GM13976 (cell line): ENCODE measurements around the gene ADD2.
A peak's percentile ranks its signal among the peaks of the same experiment; 100 is the strongest.

ENCODE experiments used
- DNase-seq: peaks from one replicate; pipeline ENCODE4 v3.0.0; 2012; ENCODE audit warnings: low spot score
- in situ Hi-C: fragments of 300-500 bp; cut with MboI; formaldehyde crosslinking; loops from one replicate; pipeline ENCODE4 v1.12.0; 2022; ENCODE audit warnings: low sequenced_read_pairs, mixed read lengths, inconsistent platforms; ENCODE audit not compliant: unreplicated experiment
- TF ChIP-seq, protein P1 (sequence below): IDR thresholded peaks from 2 replicates; pipeline ENCODE4 v1.5.1; 2012; ENCODE audit warnings: borderline replicate concordance, mild to moderate bottlenecking; ENCODE audit not compliant: insufficient read depth; ENCODE audit errors: extremely low read depth, missing control alignments, control extremely low read depth

The ADD2 gene

DNA sequence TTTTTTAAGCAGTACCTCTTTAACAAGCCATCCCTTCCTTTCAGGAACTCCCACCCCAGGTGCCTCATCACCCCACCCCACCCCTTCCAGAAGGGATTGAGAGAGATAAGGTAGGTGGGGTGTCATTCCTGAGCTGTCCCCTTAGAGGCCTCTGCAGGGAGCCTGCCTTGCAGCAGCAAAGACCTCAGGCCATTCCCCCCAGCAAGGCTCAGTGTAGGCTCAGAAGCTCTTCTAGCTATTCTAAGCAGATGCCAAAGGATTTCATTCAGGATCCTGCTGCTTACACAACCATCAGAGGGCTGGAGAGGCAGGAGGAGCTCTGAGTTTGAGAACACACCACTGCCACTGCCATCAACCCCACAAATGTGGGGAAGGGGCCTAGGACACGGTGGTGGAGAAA, 28.3 kb upstream of the ADD2 start:
- in situ Hi-C loops, result no loop called here
- TF ChIP-seq, protein P1, sequence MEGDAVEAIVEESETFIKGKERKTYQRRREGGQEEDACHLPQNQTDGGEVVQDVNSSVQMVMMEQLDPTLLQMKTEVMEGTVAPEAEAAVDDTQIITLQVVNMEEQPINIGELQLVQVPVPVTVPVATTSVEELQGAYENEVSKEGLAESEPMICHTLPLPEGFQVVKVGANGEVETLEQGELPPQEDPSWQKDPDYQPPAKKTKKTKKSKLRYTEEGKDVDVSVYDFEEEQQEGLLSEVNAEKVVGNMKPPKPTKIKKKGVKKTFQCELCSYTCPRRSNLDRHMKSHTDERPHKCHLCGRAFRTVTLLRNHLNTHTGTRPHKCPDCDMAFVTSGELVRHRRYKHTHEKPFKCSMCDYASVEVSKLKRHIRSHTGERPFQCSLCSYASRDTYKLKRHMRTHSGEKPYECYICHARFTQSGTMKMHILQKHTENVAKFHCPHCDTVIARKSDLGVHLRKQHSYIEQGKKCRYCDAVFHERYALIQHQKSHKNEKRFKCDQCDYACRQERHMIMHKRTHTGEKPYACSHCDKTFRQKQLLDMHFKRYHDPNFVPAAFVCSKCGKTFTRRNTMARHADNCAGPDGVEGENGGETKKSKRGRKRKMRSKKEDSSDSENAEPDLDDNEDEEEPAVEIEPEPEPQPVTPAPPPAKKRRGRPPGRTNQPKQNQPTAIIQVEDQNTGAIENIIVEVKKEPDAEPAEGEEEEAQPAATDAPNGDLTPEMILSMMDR, result no peak
- no peak for DNase-seq

DNA sequence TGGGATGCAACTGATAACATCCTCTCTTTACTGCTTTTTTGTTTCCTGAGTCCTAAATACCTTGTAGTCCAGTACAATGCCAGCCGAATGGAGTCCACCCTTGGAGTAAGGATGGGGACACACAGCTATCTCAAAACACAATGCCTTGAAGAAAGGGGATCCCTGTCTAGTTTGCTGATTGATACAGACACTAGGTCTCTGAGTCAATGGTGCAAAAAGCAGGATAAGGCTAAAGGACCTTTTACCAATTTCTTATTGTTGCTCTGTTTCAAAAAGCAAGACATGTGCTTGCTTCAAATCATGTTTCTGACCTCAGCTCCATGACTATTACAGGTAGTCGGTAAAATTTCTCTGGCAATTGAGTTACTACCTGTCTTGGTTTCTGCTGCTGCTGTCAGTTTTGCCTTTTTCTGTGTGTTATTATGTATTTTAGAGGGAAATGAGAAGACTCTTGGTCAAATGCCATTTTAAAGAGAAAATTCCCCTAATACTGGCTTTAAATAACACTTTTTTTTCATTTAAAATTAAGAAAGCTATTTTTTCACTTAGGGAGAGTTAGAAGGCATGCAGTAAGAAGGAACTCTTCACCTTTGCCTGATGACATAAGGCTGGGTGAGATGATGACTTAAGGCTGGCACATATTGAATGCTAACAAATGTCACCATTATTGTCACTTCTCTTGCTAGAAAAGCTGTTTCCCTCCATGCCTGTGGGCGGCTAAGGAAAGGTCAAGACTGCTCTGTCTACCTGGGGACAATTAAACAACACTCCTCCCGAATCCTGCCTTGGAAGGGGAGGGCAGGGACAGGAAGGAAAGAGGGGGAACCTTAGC, 27.4 kb upstream of the ADD2 start:
- TF ChIP-seq, protein P1, result no peak
- no peak for DNase-seq
- in situ Hi-C loops, result no loop called here

DNA sequence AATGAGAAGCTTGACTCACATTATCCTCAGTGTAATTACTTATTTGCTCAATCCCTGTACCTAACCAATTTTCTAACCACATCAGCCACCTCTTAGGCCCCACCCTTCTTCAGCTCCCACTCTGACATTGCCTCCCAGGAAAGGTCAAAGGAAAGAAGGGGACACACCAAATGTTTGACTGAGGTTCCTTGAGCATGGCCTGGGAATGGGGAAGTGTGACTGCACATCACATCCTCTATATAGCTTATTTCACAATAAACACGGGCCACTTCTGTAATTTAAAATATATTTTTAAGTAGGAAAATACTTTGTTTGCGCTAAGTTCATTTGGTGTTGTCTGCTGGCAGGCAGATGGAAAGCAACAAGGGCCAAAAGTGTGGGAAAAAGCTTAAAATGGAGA, 25.4 kb upstream of the ADD2 start:
- in situ Hi-C loops, result no loop called here
- TF ChIP-seq, protein P1, result no peak
- no peak for DNase-seq

DNA sequence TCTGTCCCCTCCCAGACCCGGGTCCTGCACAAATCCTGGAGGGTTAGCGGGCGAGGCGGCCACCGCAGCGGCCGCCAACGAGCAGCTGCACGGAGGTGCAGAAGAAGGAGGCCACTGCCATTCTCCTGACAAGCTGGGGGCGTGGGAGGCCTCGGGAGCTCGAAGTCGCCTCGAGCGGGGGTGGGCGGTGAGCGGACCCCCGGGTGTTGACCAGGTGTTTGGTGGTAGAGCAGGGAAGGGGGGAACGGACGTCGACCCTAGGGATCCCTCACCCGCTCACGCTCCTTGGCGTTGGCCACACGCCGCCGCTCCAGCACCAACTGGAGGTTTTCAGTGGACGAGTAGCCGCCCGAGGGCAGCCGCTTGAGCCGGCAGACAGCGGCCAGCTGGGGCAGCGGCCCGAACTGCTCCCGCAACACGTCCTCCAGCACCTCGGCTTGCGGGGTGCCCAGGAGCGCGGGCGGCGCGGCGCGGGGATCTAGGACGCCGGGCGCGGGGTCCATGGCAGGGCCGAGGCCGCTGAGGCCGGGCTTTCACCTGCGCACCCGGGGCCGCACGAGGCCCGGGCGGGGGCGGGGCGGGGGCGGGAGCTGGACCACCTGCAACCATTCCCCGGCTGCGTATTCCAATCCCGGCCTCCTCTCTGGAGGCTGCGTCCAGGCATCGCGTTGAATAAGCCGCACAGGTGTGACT, 22.3 kb upstream of the ADD2 start, which contains the start of gene FIGLA:
Gene FIGLA (minus strand): TSS at position 508 of the 693 bp plus-strand sequence. CDS start 5 bp downstream, at position 503.
- in situ Hi-C loops, result no loop called here
- DNase-seq, result no peak
- TF ChIP-seq, protein P1, result no peak

DNA sequence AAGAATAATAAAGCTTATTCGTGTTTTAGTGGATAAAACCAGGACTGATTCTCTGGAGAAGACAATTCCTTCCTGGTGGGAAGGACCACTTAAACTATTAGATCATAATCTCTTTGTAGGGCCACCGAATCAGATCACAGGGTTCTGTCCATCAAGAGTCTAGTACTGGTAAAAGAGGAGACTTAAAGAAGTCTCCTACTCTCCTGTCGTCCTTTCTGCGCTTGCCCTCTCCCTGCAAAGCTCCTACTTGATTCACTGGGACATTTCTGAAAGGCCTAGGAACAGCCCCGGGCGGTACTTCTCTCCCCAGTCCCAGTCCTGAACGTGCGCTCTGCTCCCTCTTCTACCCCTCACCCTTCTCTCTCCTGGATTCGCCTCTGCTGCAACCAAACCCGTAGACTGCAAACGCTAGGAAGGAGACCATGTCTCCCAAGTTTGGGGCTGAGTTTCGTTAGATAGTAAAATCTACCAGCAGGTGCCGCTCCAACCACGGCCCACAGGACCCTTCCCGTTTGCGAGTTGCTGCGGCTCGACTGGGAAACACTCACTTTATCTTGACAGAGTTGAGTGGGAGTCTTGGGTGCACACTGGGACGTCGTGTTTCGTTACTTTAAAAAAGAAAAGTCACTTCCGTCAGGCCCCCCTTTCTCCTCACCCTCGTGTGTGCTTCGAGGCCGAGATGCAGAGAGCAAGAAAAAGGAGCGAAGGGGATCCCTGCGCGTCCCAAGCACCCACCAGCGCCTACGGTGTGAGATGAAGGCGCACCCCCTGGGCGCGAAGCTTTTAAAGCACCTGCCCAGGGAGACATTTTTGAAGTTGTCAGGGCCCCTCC, 21.5 kb upstream of the ADD2 start:
- peak; percentile 81 for DNase-seq
- in situ Hi-C loops, result loop anchor here (10.0 kb wide), 1 partner anchor 135 kb away; no protein-coding TSS in a partner anchor

More for the DNA sequence above, 21.5 kb upstream of the ADD2 start:
- TF ChIP-seq, protein P1, result peak; percentile 56
